CD4-positive, alpha-beta memory T cell (primary cell): ENCODE measurements around the gene MYOM1. TPM values are rescaled to one million over a fixed set of nuclear protein-coding genes. Genes with fewer than 3 reads are reported as not detected.

Experiments
- CTCF ChIA-PET: fragments of 350-600 bp; sonication (Branson Sonifier 250); formaldehyde crosslinking; loops from one replicate; lab custom pipeline; 2021; ENCODE audit warnings: inconsistent platforms; ENCODE audit not compliant: partially characterized antibody; lab: Charles Lee
- POLR2A ChIA-PET: fragments of 350-600 bp; sonication (Branson Sonifier 250); formaldehyde crosslinking; loops from one replicate; lab custom pipeline; 2021; ENCODE audit not compliant: partially characterized antibody; lab: Charles Lee
- DNase-seq, 5 donors: peaks; one replicate each; pipeline versions ENCODE4 v3.0.0 to v3.0.0-alpha.2; 2020 to 2022; ENCODE audit warnings: mixed read lengths in 1 of 5
- H3K27ac ChIP-seq: one replicate; pipeline ENCODE4 v1.7.0; 2013; ENCODE audit warnings: low read depth, low read length
- H3K27me3 ChIP-seq: 2 replicates; pipeline ENCODE4 v1.7.0; 2013; ENCODE audit warnings: mild to moderate bottlenecking, low read length, moderate library complexity; ENCODE audit not compliant: insufficient read depth
- H3K36me3 ChIP-seq: 2 replicates; pipeline ENCODE4 v1.7.0; 2013; ENCODE audit warnings: mild to moderate bottlenecking, low read length, moderate library complexity; ENCODE audit not compliant: insufficient read depth
- H3K4me1 ChIP-seq: 2 replicates; pipeline ENCODE4 v1.7.0; 2013; ENCODE audit warnings: mild to moderate bottlenecking, low read length, moderate library complexity; ENCODE audit not compliant: insufficient read depth
- H3K4me3 ChIP-seq, 2 donors: one replicate each; pipeline ENCODE4 v1.7.0; 2013; ENCODE audit warnings: low read length in 2 of 2, mild to moderate bottlenecking in 1 of 2
- H3K9me3 ChIP-seq, 2 donors: one replicate each; pipeline ENCODE4 v1.7.0; 2013; ENCODE audit warnings: low read length in 2 of 2, control low read depth in 1 of 2; ENCODE audit not compliant: control insufficient read depth in 1 of 2
- H3K27ac Mint-ChIP-seq, 7 donors: one replicate each; pipeline ENCODE4 v1.8.0; 2020 to 2021; ENCODE audit warnings: mixed read lengths in 7 of 7, mild to moderate bottlenecking in 6 of 7, inconsistent platforms in 3 of 7, moderate library complexity in 3 of 7
- H3K27me3 Mint-ChIP-seq, 2 donors: one replicate each; pipeline ENCODE4 v1.8.0; 2020 to 2021; ENCODE audit warnings: mixed read lengths in 2 of 2
- H3K36me3 Mint-ChIP-seq, 2 donors: one replicate each; pipeline ENCODE4 v1.8.0; 2020 to 2021; ENCODE audit warnings: mixed read lengths in 2 of 2, inconsistent platforms in 1 of 2, mild to moderate bottlenecking in 1 of 2
- H3K4me1 Mint-ChIP-seq, 4 donors: one replicate each; pipeline ENCODE4 v1.8.0; 2020 to 2021; ENCODE audit warnings: mixed read lengths in 4 of 4, mild to moderate bottlenecking in 1 of 4
- H3K4me3 Mint-ChIP-seq, 8 donors: one replicate each; pipeline ENCODE4 v1.8.0; 2020 to 2021; ENCODE audit warnings: mixed read lengths in 8 of 8, mild to moderate bottlenecking in 7 of 8, moderate library complexity in 6 of 8, inconsistent platforms in 3 of 8
- H3K9me3 Mint-ChIP-seq, 8 donors: one replicate each; pipeline ENCODE4 v1.8.0; 2020 to 2021; ENCODE audit warnings: mixed read lengths in 8 of 8, mild to moderate bottlenecking in 5 of 8, inconsistent platforms in 3 of 8, moderate library complexity in 1 of 8
- intact Hi-C: fragments of 100-400 bp; cut with micrococcal nuclease; formaldehyde crosslinking; loops from one replicate; pipeline ENCODE4 v1.15.1; 2023
- polyA plus RNA-seq, 2 donors: library from polyadenylated mRNA; unstranded; fragments of 300-500 nt; fragmentation: Illumina TruSeq; gene quantifications; one replicate each; pipeline ENCODE4 v1.2.3, GENCODE V29; 2021
- total RNA-seq, 2 experiments: library from RNA; stranded (reverse); gene quantifications; one replicate each; pipeline ENCODE4 v1.2.3, GENCODE V29; 2021

MYOM1 gene
- total and polyA plus RNA-seq, 4 experiments from 2014 or later = 0.09 to 4.2 (median 1.8) TPM

DNA sequence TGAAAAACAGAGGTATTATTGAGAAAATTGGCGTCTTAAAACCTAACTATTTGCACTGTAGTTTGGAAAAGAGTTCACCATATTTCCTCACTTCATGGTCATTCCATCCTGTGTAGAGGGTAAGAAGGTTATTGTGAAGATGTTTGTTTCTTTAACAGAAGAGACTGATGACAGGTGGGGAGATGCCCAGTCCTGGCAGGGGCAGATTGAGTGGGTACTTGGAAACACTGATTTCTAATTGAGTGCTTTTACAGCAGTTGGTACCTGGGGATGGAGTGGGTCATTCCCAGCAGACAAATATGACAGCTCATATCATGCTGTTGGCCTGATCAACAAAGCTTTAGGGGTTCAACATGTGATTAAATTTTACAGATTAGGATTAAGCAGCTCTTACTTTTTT lies 67.5 kb downstream of the MYOM1 start:
- H3K27me3 ChIP-seq = no peaks in the 10 kb centered on the region
- no peaks in the 10 kb centered on the region for H3K9me3 ChIP-seq
- CTCF ChIA-PET = interaction anchor here (0.9 to 6.7 kb wide), 26 partner anchors 11 to 377 kb away, joined by 3 to 114 read pairs (median 4); partner anchors contain the start of gene MYL12A
- peaks cover 0 to 4% of the 10 kb centered on the region in 2 donors for H3K27me3 Mint-ChIP-seq
- DNase-seq = no peak
- no peaks in the 10 kb centered on the region for H3K36me3 Mint-ChIP-seq
- POLR2A ChIA-PET = interaction anchor here (0.6 kb wide), 1 partner anchor 159 kb away, joined by 4 read pairs; no protein-coding TSS in a partner anchor
- no peak overlapping the region for H3K4me3 ChIP-seq
- intact Hi-C loops = no loop called here
- no peak overlapping the region for H3K27ac ChIP-seq
- H3K9me3 Mint-ChIP-seq = no peaks in the 10 kb centered on the region
- peaks cover 0 to 6% (median 4%) of the 10 kb centered on the region in 4 donors for H3K4me1 Mint-ChIP-seq
- no peaks in the 10 kb centered on the region for H3K4me1 ChIP-seq
- no peaks in the 10 kb centered on the region for H3K36me3 ChIP-seq
- H3K4me3 Mint-ChIP-seq = no peak overlapping the region
- no peak overlapping the region for H3K27ac Mint-ChIP-seq

DNA sequence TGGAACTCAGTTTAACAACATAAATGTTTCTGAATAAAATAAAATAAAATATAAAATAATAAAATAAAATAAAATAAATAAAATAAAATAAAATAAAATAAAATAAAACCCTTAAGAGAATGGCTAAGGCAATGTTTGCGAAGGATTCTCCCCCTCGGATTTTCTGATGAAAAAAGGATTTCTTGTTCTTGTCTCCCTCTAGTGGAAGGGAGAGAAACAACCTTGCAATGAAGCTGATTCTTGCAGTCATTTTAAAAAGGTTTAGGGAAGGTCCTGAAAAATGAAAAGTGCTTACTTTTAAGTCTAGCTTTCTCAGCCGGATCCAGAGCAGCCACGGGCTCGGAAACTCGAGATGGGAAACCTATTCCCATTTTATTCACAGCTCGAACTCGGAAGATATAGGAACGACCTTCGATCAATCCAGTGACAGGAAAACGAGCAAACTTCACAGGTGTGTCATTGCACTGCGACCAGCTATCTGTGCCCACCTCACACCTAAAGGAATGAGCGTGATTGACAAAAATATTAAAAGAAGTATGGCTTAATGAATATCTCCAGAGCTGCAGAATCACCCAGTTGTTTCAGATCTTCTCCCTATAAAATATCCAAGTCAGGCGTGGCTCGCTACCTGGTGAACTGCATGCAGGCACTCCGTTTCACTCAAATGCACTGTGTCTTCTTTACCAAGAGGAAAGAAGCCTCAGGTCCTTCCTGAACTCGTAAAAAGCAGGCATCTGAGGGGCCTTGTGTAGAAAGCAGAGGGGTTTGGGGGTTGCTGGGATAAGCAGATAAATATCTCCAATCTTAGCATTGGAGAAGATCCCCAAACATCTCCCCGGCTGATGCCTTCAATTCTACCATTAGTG lies 68.1 kb downstream of the MYOM1 start:
- no peak overlapping the region for H3K27ac ChIP-seq
- Mint-ChIP-seq H3K9me3 (no peaks in the 10 kb centered on the region), H3K4me1 (peaks cover 0 to 6% (median 4%) of the 10 kb centered on the region in 4 donors), H3K4me3 (no peak overlapping the region), H3K36me3 (no peaks in the 10 kb centered on the region), H3K27me3 (peaks cover 0 to 4% of the 10 kb centered on the region in 2 donors), H3K27ac (peak overlapping the region in 1 of 7 donors; percentile 46)
- no peaks in the 10 kb centered on the region for H3K9me3 ChIP-seq
- DNase-seq = peak in 4 of 5 donors; percentile 23 to 34 (median 31)
- POLR2A ChIA-PET = interaction anchor here (0.7 to 1.2 kb wide), 3 partner anchors 90 to 157 kb away, joined by 3 to 14 read pairs (median 9); partner anchors contain the start of gene MYL12A
- H3K4me3 ChIP-seq = no peak overlapping the region
- intact Hi-C loops = loop anchor here (1.0 kb wide), 3 partner anchors 95 to 219 kb away; no protein-coding TSS in a partner anchor
- CTCF ChIA-PET = interaction anchor here (0.7 to 6.7 kb wide), 48 partner anchors 9 to 376 kb away, joined by 3 to 114 read pairs (median 3); partner anchors contain the start of gene MYL12A
- H3K4me1 ChIP-seq = no peaks in the 10 kb centered on the region
- no peaks in the 10 kb centered on the region for H3K27me3 ChIP-seq
- H3K36me3 ChIP-seq = no peaks in the 10 kb centered on the region

DNA sequence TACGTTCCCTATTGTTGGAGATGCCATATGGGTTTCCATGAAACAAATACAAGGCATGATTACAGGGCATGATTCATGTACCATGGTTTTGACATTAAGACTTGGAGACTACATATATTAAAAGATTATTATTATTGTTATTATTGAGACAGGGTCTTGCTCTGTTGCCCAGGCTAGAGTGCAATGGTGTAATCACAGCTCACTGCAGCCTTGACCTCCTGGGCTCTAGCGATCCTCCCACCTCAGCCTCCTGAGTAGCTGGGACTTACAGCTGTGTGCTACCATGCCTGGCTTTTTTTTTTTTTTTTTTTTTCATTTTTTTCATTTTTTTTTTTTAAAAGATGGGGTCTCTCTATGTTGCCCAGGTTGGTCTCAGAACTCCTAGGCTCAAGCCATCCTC lies 69.1 kb downstream of the MYOM1 start:
- Mint-ChIP-seq H3K27ac (no peak overlapping the region), H3K4me3 (no peak overlapping the region), H3K27me3 (peaks cover 0 to 4% of the 10 kb centered on the region in 2 donors), H3K9me3 (no peaks in the 10 kb centered on the region), H3K4me1 (peaks cover 0 to 6% (median 4%) of the 10 kb centered on the region in 4 donors), H3K36me3 (no peaks in the 10 kb centered on the region)
- Histone ChIP-seq H3K4me3 (no peak overlapping the region), H3K4me1 (no peaks in the 10 kb centered on the region), H3K9me3 (no peaks in the 10 kb centered on the region), H3K27me3 (no peaks in the 10 kb centered on the region), H3K36me3 (no peaks in the 10 kb centered on the region), H3K27ac (no peak overlapping the region)
- ChIA-PET POLR2A (interaction anchor here (1.2 kb wide), 1 partner anchor 156 kb away, joined by 9 read pairs; no protein-coding TSS in a partner anchor), CTCF (interaction anchor here (0.6 to 6.7 kb wide), 10 partner anchors 9 to 166 kb away, joined by 3 to 114 read pairs (median 10); no protein-coding TSS in a partner anchor)
- intact Hi-C loops = loop anchor here (1.0 kb wide), 3 partner anchors 96 to 218 kb away; no protein-coding TSS in a partner anchor
- DNase-seq = no peak

DNA sequence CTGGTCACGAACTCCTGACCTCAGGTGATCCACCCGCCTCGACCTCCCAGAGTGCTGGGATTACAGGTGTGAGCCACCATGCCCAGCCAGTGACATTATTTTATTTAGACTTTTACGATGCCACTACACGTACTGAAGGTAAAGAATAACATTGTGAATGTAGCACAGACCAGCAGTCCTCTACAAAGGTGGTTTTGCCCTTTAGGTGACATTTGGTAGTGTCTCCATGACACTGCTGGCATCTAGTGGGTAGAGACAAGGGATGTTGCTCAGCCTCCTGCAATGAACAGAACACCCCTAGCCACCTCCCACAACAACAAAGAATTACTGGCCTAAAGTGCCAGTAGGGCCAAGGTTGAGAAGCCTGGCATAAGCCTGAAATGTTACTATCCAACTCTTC lies 69.5 kb downstream of the MYOM1 start:
- CTCF ChIA-PET = interaction anchor here (0.6 to 6.7 kb wide), 9 partner anchors 8 to 165 kb away, joined by 3 to 114 read pairs (median 9); no protein-coding TSS in a partner anchor
- Histone ChIP-seq H3K4me1 (no peaks in the 10 kb centered on the region), H3K27ac (no peak overlapping the region), H3K27me3 (no peaks in the 10 kb centered on the region), H3K4me3 (no peak overlapping the region), H3K36me3 (no peaks in the 10 kb centered on the region), H3K9me3 (no peaks in the 10 kb centered on the region)
- H3K36me3 Mint-ChIP-seq = no peaks in the 10 kb centered on the region
- H3K27ac Mint-ChIP-seq = no peak overlapping the region
- H3K4me1 Mint-ChIP-seq = peaks cover 0 to 6% (median 4%) of the 10 kb centered on the region in 4 donors
- H3K27me3 Mint-ChIP-seq = peaks cover 0 to 4% of the 10 kb centered on the region in 2 donors
- no peaks in the 10 kb centered on the region for H3K9me3 Mint-ChIP-seq
- POLR2A ChIA-PET = no interaction called here
- H3K4me3 Mint-ChIP-seq = no peak overlapping the region
- intact Hi-C loops = no loop called here
- DNase-seq = no peak

DNA sequence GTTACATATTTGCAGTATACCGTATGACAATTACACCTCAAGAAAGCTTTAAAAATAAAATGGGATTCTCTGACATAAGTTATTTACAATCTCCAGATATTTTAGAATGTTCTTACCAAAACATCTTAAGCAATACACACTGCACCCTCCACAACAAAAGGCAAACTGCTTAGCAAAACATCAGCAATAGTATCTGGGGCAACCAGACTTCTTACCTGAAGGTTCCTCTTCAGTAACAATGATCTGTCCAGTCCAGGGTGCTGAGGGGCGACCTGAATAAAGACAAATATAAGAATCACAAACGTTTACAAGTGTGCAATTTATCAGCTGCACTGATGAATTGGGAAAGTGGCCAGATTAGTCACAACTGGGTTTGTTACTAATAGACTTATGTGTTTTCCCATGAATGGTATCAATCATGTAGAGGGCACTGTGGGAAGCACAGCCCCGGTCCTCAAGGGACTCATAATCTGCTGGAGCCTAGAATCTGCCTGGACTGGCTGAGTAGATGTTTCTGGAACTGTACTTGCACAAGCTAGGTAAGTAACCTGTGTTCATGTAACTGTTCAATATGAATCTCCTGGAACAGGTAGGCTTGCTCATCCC lies 70.7 kb downstream of the MYOM1 start:
- Histone ChIP-seq H3K27ac (no peak overlapping the region), H3K4me1 (no peaks in the 10 kb centered on the region), H3K36me3 (no peaks in the 10 kb centered on the region), H3K4me3 (no peak overlapping the region), H3K9me3 (no peaks in the 10 kb centered on the region), H3K27me3 (no peaks in the 10 kb centered on the region)
- Mint-ChIP-seq H3K27me3 (peaks cover 0 to 3% of the 10 kb centered on the region in 2 donors), H3K4me3 (no peak overlapping the region), H3K9me3 (peaks cover 0 to under 1% (median 0%) of the 10 kb centered on the region in 8 donors), H3K36me3 (no peaks in the 10 kb centered on the region), H3K27ac (no peak overlapping the region), H3K4me1 (peaks cover 0 to 6% (median 4%) of the 10 kb centered on the region in 4 donors)
- intact Hi-C loops = no loop called here
- CTCF ChIA-PET = interaction anchor here (0.8 to 6.7 kb wide), 5 partner anchors 12 to 156 kb away, joined by 3 to 114 read pairs (median 5); no protein-coding TSS in a partner anchor
- POLR2A ChIA-PET = interaction anchor here (0.9 to 1.0 kb wide), 2 partner anchors 97 to 155 kb away, joined by 3 to 4 read pairs; no protein-coding TSS in a partner anchor
- no peak for DNase-seq

DNA sequence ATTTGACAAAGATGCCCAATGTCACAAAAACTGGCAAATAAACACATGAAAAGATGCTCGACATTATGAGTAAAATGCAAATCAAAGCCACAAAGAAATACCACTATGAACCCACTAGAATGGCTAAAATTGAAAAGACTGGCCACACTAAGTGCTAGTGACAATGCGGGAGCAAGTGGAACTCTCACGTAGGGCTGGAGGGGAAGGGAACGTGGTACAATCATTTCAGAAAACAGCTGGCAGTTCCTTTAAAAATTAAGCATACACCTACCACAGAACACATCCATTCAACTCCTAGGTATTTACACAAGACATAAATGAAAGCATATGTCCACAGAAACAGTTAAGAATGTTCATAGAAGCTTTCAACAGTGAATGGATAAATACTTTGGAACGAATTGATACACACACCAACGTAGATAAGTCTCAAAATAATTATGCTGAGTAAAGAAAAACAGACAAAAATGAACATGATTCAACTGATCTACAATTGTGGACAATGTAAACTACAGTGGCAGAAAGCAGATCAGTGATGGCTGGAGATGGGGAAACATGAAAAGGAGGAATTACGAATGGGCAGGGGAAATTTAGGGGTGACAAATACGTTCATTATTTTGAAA lies 71.7 kb downstream of the MYOM1 start:
- H3K9me3 ChIP-seq = no peaks in the 10 kb centered on the region
- peaks cover 0 to 4% of the 10 kb centered on the region in 2 donors for H3K36me3 Mint-ChIP-seq
- no peaks in the 10 kb centered on the region for H3K36me3 ChIP-seq
- DNase-seq = no peak
- H3K4me3 Mint-ChIP-seq = no peak overlapping the region
- H3K4me1 ChIP-seq = no peaks in the 10 kb centered on the region
- CTCF ChIA-PET = interaction anchor here (0.7 to 6.7 kb wide), 5 partner anchors 9 to 155 kb away, joined by 3 to 114 read pairs (median 5); no protein-coding TSS in a partner anchor
- H3K27me3 ChIP-seq = no peaks in the 10 kb centered on the region
- no peak overlapping the region for H3K27ac ChIP-seq
- POLR2A ChIA-PET = interaction anchor here (0.9 kb wide), 1 partner anchor 154 kb away, joined by 3 read pairs; no protein-coding TSS in a partner anchor
- intact Hi-C loops = no loop called here
- H3K4me3 ChIP-seq = no peak overlapping the region
- H3K27me3 Mint-ChIP-seq = peaks cover 0 to 3% of the 10 kb centered on the region in 2 donors
- H3K4me1 Mint-ChIP-seq = peaks cover 0 to 6% (median 4%) of the 10 kb centered on the region in 4 donors
- peaks cover 0 to 3% (median 2%) of the 10 kb centered on the region in 8 donors for H3K9me3 Mint-ChIP-seq
- no peak overlapping the region for H3K27ac Mint-ChIP-seq
